Stimulated activated CD8-positive, alpha-beta memory T cell treated with anti-CD3 and anti-CD28 coated beads, Interleukin-12 subunit alpha, Interleukin-12 subunit beta, amount 100 ng/mL, for 4 hours (primary cell): Measurements from ENCODE around the gene PDE3A.

ENCODE experiments used
- DNase-seq: peaks from one replicate; pipeline ENCODE4 v3.0.0-alpha.2; 2020; ENCODE audit warnings: low read depth

Gene PDE3A

DNA sequence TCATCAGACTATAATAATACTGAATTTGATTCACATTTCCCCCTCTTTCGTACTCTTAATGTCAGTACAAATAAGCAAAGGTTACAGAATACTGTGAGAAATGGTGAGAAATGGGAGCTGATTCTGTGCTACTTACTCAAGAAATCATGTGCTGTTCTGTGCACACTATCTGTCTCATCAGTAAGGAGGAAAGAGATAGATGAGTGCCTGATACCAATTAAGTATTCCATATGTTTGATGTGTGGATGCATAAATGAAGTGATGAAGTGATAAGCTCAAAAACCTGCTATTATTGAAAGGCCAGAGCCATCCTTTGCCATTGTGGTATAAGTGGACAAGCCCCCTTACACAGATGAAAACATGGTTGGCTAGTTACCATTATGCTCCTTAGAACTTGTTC is 127.7 kb downstream of the PDE3A start:
- DNase-seq: no peak

- DNase-seq: no peak
These were observed 129.4 kb downstream of the PDE3A start for GRCh38 chr12:20497707-20498106.

DNA sequence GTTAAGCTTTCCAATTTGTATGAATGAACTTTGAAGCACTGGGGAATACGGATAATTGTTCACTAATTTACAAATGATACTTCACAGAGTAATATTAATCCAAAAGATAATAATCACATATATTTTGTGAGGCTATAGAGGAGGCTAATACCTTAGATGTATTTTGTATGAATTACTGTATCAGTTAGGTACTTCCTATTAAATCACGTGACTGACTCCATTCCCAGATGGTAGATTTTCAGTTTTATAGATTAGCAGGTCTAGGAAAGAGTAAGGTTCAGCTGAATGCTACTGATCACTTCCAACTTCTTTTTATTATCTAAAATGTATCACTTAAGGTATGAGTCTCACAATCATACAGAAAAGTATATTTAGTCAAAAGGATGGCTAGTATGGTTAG is 133.6 kb downstream of the PDE3A start:
- no peak for DNase-seq

DNA sequence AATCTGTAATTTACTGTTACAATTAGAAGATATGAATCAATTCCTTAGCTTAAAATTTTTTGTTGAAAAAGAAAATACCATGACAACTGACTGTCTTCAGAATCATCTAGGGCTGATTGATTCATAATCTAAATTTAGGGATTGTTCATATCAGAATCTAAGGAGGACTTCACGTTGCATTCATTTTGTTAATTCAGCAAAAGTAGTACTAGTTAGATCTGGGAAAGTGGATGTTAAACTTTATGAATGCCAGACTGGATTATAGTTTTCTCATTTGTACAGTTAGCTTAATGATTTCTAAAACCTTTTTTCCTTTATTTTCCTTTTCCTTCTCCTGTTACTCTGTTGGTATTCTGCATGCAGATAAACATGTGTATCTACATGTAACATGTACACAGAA is 135.5 kb downstream of the PDE3A start:
- DNase-seq: no peak

DNA sequence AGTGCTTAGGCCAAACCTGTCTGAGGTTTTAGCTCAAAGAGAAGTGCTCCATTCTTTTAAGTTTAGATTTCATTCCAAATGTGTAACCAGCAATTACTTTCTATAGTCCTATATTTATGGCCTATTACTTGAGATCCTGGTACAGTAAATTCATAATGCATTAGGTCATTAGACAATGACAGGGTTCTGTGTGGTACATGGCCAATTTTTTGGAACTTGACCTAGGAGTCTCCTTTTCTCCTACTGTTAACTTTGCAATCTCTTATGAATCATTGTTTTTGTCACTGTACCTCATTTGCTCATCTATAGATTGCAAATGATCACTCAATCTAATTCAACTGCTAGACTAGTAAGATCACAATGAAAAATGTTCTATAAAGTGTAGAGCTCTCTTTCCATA is 136.7 kb downstream of the PDE3A start:
- no peak for DNase-seq

- no peak for DNase-seq
These were observed 138.7 kb downstream of the PDE3A start for GRCh38 chr12:20507056-20507455.

GRCh38 chr12:20507711-20508110 is 139.4 kb downstream of the PDE3A start:
- DNase-seq: no peak

GRCh38 chr12:20508359-20508758 is 140.0 kb downstream of the PDE3A start:
- DNase-seq: no peak

- no peak for DNase-seq
These were observed 140.6 kb downstream of the PDE3A start for GRCh38 chr12:20508962-20509361.

- DNase-seq: no peak
These were observed 142.5 kb downstream of the PDE3A start for GRCh38 chr12:20510811-20511210.

DNA sequence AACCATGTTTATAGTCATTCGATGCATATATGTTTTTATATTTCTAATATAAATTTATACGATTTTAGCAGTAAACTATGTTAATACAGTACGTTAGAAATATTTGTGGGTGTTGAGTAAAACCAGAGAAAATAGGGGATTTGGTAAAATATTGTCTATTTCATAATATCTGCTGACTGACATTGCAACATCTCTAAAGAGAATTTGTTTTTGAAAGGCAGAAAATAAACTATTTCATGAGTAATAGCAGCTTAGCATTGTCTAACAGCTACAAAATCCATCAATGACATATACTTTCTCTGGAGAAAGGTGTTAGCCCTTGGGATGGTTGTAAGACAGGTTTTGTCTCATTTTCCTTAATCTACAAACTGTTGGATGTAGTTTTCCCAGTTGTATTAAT is 144.9 kb downstream of the PDE3A start:
- no peak for DNase-seq

GRCh38 chr12:20514598-20514997 is 146.3 kb downstream of the PDE3A start:
- no peak for DNase-seq

GRCh38 chr12:20520532-20520931 is 152.2 kb downstream of the PDE3A start:
- DNase-seq: no peak

- DNase-seq: no peak
These were observed 155.3 kb downstream of the PDE3A start for GRCh38 chr12:20523658-20524057.

GRCh38 chr12:20524113-20524512 is 155.8 kb downstream of the PDE3A start:
- DNase-seq: no peak

- DNase-seq: no peak
These were observed 156.8 kb downstream of the PDE3A start for GRCh38 chr12:20525064-20525610.

GRCh38 chr12:20527417-20528163 is 159.3 kb downstream of the PDE3A start:
- no peak for DNase-seq

GRCh38 chr12:20528208-20528607 is 159.9 kb downstream of the PDE3A start:
- DNase-seq: no peak

DNA sequence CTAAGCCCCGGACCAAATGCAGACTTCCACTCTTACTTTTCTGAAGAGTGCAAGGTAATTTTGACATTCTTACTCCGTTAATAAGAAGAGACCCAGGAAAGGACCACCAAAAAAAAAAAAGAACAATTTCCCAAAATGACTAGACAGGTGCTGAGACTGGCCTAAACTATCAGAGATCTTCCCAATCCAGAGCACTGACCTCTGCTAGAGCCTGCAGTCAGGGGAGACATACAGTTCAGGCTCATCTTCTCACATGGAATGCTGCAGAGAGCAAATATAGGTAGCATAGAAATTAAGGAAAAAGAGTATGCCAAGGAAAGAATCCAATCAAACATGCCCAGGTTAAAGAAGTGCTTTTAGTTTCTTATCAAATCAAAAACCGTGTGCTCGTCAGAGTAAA is 177.9 kb downstream of the PDE3A start:
- DNase-seq: no peak

GRCh38 chr12:20547816-20548575 is 179.7 kb downstream of the PDE3A start:
- no peak for DNase-seq

DNA sequence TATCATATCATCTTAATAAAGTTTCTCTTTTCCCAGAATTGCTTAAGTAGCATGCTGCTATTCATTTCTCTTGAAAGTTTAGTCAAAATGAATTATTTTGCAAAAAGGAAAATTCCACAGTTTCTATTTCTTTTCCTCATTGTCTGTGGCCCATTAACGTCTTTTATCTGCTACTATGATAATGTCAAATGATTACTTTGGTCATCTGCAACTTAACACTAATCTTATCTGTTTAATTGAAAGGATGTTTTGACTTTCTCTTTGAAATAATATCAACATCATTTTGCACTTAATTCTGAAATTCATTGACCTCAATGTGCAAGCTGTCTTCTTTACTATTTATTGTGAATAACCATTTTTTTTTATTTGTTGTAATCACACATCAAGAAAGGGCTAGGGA is 180.3 kb downstream of the PDE3A start:
- no peak for DNase-seq

- DNase-seq: no peak
These were observed 180.9 kb downstream of the PDE3A start for GRCh38 chr12:20549108-20549719.
